DMS79 treated with DMSO at 0.1 percent for 48 hours (cell line): ENCODE results near the gene CEACAM7.
"Not testable (repeated sequence)": the region's sequence is repeated elsewhere in the genome, so short reads cannot be mapped to it uniquely, and the experiment has no call there.

ENCODE experiments used
- DNase-seq: peaks from one replicate; lab custom pipeline; 2025; lab: John Stamatoyannopoulos, UW

Gene CEACAM7

DNA sequence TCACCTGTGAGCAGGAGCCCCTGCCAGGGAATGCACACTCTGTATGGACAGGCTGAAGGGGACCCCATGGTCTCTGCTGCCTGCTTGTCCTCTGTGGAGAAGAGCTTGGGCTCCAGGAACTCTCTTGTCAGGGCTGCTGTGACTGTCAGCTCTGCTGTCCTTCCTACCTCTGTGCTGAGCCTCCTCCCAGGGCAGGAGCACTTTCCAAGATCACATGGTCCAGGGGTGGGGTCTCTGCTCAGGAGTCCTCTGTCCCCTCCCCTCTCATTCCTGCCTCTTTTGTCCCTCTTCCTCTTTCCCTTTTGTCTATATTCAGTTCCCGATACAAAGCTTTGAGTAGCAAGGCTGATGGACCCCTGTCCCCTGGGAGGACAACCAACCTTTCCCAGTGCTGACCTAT, at the start of gene CEACAM7:
Gene CEACAM7 (minus strand): TSS at position 173 of the 400 bp plus-strand sequence. CDS start 105 bp downstream, at position 68.
- DNase-seq = no peak

- no peak for DNase-seq
Measured at GRCh38 chr19:41735071-41735600, 47.1 kb upstream of the CEACAM7 start.

GRCh38 chr19:41734585-41734984, 46.5 kb upstream of the CEACAM7 start:
- DNase-seq = peak; percentile 86

DNA sequence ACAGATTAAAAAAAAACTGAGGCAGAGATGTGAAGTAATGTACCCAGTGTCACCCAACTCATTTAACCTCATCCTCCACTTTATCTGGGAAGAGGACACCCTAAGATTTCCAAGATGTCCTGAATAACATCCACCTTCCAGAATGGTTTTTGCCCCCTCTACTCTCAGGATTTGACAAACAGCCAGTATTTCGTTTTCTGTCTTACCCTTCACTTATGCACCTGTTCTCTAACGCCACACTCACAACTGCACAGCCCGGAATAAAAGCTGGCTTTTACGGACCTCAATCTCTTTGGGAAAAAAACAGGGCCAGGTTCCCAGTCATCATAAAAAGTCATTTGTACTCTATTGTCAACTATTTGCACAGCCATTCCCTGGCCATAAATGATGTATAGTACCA, 46.1 kb upstream of the CEACAM7 start:
- peak; percentile 86 for DNase-seq

GRCh38 chr19:41726493-41726892, 38.4 kb upstream of the CEACAM7 start:
- DNase-seq = no peak

GRCh38 chr19:41720103-41720502, 32.0 kb upstream of the CEACAM7 start:
- DNase-seq = no peak

DNA sequence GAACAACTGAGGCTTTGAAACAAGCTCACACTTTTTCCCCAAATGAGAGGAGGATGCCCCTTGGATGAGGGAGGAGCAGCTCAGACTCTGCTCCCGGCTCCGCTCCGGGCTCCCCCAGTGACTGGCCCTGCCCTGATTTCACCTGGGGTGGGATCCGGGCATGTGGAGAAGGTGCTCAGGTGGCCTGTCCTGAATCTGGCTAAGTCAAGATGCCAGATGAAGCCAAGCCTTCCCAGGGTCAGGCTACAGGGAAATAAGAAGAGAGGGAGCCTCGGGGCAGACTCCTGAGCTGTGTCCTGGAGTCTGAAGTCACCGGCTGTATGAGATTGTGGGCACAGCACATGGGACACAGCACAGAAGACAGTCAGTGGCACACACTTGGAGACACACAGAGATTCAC, 30.7 kb upstream of the CEACAM7 start:
- no peak for DNase-seq

GRCh38 chr19:41714598-41714997, 26.5 kb upstream of the CEACAM7 start:
- no peak for DNase-seq

DNA sequence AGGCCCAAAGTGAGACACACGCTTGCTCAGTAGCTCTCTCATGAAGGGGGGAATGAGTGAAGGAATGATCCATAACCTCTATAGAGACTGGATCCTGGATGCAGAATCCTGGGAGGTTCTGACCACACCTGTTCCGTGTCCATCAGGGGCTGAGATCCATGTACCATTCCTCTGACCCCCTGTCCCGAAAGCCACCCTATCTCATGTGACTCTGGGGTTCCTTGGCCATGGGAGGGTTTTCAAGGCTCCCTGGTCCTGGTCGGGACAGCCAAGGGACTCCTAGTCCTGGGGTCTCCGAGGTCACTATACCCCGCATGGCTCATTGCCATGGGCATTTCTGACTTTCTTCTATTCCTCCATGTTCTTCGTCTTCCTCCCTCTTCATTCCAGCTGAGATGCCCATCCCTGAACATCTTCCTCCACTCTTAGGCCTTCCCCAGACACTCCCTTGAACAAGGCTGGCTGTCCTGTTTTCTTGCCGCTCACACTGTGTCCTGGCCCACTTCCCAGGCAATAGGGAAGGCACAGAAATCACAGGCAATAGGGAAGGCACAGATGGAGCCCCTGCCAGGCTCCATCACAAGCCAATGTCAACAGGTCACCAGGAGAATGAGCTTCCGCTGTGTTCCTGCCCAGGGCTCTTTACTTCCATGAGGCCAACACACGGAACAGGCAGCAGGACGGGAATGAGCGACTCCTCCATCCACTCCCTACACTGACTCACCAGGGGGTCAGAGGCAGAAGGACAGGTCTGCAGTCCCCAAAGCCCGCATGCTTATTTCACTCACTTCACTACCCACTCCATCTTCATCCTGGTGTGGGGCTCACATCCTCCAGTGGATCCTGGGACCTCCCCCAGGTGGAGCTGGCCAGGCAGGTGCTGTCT, 23.5 kb upstream of the CEACAM7 start:
- no peak for DNase-seq

DNA sequence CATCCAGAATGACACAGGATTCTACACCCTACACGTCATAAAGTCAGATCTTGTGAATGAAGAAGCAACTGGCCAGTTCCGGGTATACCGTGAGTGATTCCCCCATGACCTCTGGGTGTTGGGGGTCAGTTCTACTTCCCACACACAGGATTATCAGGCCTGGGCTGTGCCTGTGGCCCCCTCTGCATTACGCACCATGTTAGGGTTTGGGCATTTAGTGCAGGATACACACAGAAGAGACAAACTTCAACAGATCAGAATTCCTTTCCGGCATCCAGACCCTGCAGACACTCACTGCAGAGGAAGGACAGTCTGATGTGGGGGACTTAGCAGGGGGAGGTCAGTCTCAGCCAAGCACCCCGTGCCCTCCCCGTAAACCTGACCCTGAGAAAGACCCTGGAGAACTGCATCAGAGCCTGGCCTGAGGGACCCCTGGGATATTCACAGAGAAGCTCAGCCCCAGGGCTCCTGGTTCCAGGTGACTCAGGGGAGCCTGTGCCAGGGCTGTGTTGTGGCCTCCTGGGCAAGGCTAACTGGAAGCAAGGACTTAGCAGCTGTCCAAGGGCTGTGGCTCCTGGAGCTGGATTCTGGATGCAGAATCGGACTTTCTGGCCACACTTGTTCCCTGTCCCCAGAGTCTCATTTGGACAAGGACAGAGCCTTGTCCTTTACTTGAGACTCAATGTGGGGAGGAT, 22.0 kb upstream of the CEACAM7 start:
- DNase-seq = no peak

DNA sequence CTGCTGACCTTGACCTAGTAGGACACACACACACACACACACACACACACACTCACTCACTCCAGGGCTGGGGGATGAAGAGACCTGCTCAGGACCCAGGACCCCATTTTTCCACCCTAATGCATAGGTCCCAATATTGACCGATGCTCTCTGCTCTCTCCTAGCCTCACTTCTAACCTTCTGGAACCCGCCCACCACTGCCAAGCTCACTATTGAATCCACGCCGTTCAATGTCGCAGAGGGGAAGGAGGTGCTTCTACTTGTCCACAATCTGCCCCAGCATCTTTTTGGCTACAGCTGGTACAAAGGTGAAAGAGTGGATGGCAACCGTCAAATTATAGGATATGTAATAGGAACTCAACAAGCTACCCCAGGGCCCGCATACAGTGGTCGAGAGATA, 21.4 kb upstream of the CEACAM7 start:
- DNase-seq = not testable (repeated sequence)

DNA sequence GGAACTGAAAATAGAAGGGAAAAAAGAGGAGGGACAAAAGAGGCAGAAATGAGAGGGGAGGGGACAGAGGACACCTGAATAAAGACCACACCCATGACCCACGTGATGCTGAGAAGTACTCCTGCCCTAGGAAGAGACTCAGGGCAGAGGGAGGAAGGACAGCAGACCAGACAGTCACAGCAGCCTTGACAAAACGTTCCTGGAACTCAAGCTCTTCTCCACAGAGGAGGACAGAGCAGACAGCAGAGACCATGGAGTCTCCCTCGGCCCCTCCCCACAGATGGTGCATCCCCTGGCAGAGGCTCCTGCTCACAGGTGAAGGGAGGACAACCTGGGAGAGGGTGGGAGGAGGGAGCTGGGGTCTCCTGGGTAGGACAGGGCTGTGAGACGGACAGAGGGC, 20.4 kb upstream of the CEACAM7 start, which contains the start of gene CEACAM5:
Gene CEACAM5 (plus strand): TSS at position 146 of the 400 bp plus-strand sequence. CDS start 106 bp downstream, at position 252.
- no peak for DNase-seq

- no peak for DNase-seq
Measured at GRCh38 chr19:41707871-41708371, 19.9 kb upstream of the CEACAM7 start.

DNA sequence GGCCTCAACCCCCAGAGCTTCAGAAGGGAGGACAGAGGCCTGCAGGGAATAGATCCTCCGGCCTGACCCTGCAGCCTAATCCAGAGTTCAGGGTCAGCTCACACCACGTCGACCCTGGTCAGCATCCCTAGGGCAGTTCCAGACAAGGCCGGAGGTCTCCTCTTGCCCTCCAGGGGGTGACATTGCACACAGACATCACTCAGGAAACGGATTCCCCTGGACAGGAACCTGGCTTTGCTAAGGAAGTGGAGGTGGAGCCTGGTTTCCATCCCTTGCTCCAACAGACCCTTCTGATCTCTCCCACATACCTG, 19.4 kb upstream of the CEACAM7 start:
- no peak for DNase-seq

GRCh38 chr19:41706741-41707501, 18.9 kb upstream of the CEACAM7 start:
- DNase-seq = peak; percentile 86

GRCh38 chr19:41705393-41706174, 17.5 kb upstream of the CEACAM7 start:
- DNase-seq = no peak

DNA sequence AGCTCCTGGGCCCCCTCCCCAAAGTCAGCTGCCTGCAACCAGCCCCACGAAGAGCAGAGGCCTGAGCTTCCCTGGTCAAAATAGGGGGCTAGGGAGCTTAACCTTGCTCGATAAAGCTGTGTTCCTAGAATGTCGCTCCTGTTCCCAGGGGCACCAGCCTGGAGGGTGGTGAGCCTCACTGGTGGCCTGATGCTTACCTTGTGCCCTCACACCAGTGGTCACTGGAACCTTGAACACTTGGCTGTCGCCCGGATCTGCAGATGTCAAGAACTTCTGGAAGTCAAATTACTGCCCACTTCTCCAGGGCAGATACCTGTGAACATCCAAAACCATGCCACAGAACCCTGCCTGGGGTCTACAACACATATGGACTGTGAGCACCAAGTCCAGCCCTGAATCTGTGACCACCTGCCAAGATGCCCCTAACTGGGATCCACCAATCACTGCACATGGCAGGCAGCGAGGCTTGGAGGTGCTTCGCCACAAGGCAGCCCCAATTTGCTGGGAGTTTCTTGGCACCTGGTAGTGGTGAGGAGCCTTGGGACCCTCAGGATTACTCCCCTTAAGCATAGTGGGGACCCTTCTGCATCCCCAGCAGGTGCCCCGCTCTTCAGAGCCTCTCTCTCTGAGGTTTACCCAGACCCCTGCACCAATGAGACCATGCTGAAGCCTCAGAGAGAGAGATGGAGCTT, 15.7 kb upstream of the CEACAM7 start:
- DNase-seq = no peak

GRCh38 chr19:41702171-41702651, 14.1 kb upstream of the CEACAM7 start:
- DNase-seq = no peak

DNA sequence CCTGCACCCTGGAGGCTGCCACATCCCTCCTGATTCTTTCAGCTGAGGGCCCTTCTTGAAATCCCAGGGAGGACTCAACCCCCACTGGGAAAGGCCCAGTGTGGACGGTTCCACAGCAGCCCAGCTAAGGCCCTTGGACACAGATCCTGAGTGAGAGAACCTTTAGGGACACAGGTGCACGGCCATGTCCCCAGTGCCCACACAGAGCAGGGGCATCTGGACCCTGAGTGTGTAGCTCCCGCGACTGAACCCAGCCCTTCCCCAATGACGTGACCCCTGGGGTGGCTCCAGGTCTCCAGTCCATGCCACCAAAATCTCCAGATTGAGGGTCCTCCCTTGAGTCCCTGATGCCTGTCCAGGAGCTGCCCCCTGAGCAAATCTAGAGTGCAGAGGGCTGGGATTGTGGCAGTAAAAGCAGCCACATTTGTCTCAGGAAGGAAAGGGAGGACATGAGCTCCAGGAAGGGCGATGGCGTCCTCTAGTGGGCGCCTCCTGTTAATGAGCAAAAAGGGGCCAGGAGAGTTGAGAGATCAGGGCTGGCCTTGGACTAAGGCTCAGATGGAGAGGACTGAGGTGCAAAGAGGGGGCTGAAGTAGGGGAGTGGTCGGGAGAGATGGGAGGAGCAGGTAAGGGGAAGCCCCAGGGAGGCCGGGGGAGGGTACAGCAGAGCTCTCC, 13.5 kb upstream of the CEACAM7 start:
- no peak for DNase-seq
